Measurements from ENCODE around the gene AMPD3.

DNA sequence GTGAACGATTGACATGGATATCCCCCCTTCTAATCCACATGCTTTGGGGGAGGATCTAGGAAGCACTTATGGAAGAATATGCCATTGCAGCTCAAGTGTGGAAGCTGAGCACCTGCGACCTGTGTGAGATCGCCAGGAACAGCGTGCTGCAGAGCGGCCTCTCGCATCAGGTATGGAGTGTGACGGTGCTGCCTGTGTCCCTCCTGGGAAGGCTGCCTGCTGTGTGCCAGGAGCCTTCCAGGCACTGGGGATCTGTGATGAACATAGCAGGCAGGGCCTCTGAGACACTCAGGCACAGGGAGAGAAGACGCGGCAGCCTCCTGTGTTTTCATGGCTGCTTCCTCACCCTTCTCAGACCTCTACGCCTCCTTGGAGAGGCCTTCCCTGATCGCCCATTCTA is 49.4 kb downstream of the AMPD3 start:
- TF ChIP-seq CTCF (IDR thresholded peaks at IDR 0.05) = no peak
- no peak for TF ChIP-seq POLR2AphosphoS5 (IDR thresholded peaks at IDR 0.05; ENCODE audit: low read depth, low read length)

Data from Panc1 (cell line).